Measurements from ENCODE around the gene PRKAG2.
"Not testable (repeated sequence)": the region's sequence is repeated elsewhere in the genome, so short reads cannot be mapped to it uniquely, and the experiment has no call there.

Gene PRKAG2

GRCh38 chr7:151914051-151914450 is 37.1 kb upstream of the PRKAG2 start:
- no peaks in the 10 kb centered on the region for H3K9me3 ChIP-seq (ENCODE audit: control insufficient read depth, low read length)

GRCh38 chr7:151910655-151911054 is 33.7 kb upstream of the PRKAG2 start:
- not testable (repeated sequence) for H3K9me3 ChIP-seq (ENCODE audit: control insufficient read depth, low read length); H3K27me3 ChIP-seq (ENCODE audit: control insufficient read depth, insufficient read depth, low read length); H3K4me1 ChIP-seq (ENCODE audit: control insufficient read depth, insufficient read depth, low read length); H3K36me3 ChIP-seq (ENCODE audit: control insufficient read depth, insufficient read depth, low read length); H3K9ac ChIP-seq (ENCODE audit: low read length); H3K4me3 ChIP-seq (ENCODE audit: low read length)

More at GRCh38 chr7:151914051-151914450, 37.1 kb upstream of the PRKAG2 start:
- Histone ChIP-seq H3K27me3 (ENCODE audit: control insufficient read depth, insufficient read depth, low read length) (no peaks in the 10 kb centered on the region), H3K9ac (ENCODE audit: low read length) (no peak overlapping the region), H3K36me3 (ENCODE audit: control insufficient read depth, insufficient read depth, low read length) (no peaks in the 10 kb centered on the region), H3K4me1 (ENCODE audit: control insufficient read depth, insufficient read depth, low read length) (peaks cover 18% of the 10 kb centered on the region), H3K4me3 (ENCODE audit: low read length) (no peak overlapping the region)

- not testable (repeated sequence) for H3K27me3 ChIP-seq (ENCODE audit: control insufficient read depth, insufficient read depth, low read length); H3K9ac ChIP-seq (ENCODE audit: low read length); H3K9me3 ChIP-seq (ENCODE audit: control insufficient read depth, low read length); H3K4me1 ChIP-seq (ENCODE audit: control insufficient read depth, insufficient read depth, low read length); H3K4me3 ChIP-seq (ENCODE audit: low read length); H3K36me3 ChIP-seq (ENCODE audit: control insufficient read depth, insufficient read depth, low read length)
These were observed 30.2 kb upstream of the PRKAG2 start for GRCh38 chr7:151907115-151907514.

- no peaks in the 10 kb centered on the region for H3K27me3 ChIP-seq (ENCODE audit: control insufficient read depth, insufficient read depth, low read length)
- no peaks in the 10 kb centered on the region for H3K36me3 ChIP-seq (ENCODE audit: control insufficient read depth, insufficient read depth, low read length)
- H3K4me1 ChIP-seq (ENCODE audit: control insufficient read depth, insufficient read depth, low read length) = no peaks in the 10 kb centered on the region
- H3K9me3 ChIP-seq (ENCODE audit: control insufficient read depth, low read length) = no peaks in the 10 kb centered on the region
- H3K4me3 ChIP-seq (ENCODE audit: low read length) = no peak overlapping the region
- H3K9ac ChIP-seq (ENCODE audit: low read length) = no peak overlapping the region
These were observed 28.9 kb upstream of the PRKAG2 start for GRCh38 chr7:151905766-151906165.

GRCh38 chr7:151905353-151905752 is 28.4 kb upstream of the PRKAG2 start:
- H3K9ac ChIP-seq (ENCODE audit: low read length) = no peak overlapping the region
- H3K4me1 ChIP-seq (ENCODE audit: control insufficient read depth, insufficient read depth, low read length) = no peaks in the 10 kb centered on the region
- H3K27me3 ChIP-seq (ENCODE audit: control insufficient read depth, insufficient read depth, low read length) = no peaks in the 10 kb centered on the region
- no peaks in the 10 kb centered on the region for H3K9me3 ChIP-seq (ENCODE audit: control insufficient read depth, low read length)
- H3K4me3 ChIP-seq (ENCODE audit: low read length) = no peak overlapping the region
- no peaks in the 10 kb centered on the region for H3K36me3 ChIP-seq (ENCODE audit: control insufficient read depth, insufficient read depth, low read length)

GRCh38 chr7:151904270-151904669 is 27.4 kb upstream of the PRKAG2 start:
- Histone ChIP-seq H3K4me3 (ENCODE audit: low read length) (no peak overlapping the region), H3K9ac (ENCODE audit: low read length) (no peak overlapping the region), H3K27me3 (ENCODE audit: control insufficient read depth, insufficient read depth, low read length) (no peaks in the 10 kb centered on the region), H3K4me1 (ENCODE audit: control insufficient read depth, insufficient read depth, low read length) (no peaks in the 10 kb centered on the region), H3K9me3 (ENCODE audit: control insufficient read depth, low read length) (no peaks in the 10 kb centered on the region), H3K36me3 (ENCODE audit: control insufficient read depth, insufficient read depth, low read length) (no peaks in the 10 kb centered on the region)

- H3K9ac ChIP-seq (ENCODE audit: low read length) = no peak overlapping the region
- no peaks in the 10 kb centered on the region for H3K27me3 ChIP-seq (ENCODE audit: control insufficient read depth, insufficient read depth, low read length)
- H3K36me3 ChIP-seq (ENCODE audit: control insufficient read depth, insufficient read depth, low read length) = no peaks in the 10 kb centered on the region
- no peaks in the 10 kb centered on the region for H3K9me3 ChIP-seq (ENCODE audit: control insufficient read depth, low read length)
- no peak overlapping the region for H3K4me3 ChIP-seq (ENCODE audit: low read length)
- no peaks in the 10 kb centered on the region for H3K4me1 ChIP-seq (ENCODE audit: control insufficient read depth, insufficient read depth, low read length)
These were observed 26.5 kb upstream of the PRKAG2 start for GRCh38 chr7:151903249-151904032.

GRCh38 chr7:151902311-151902710 is 25.4 kb upstream of the PRKAG2 start:
- H3K9ac ChIP-seq (ENCODE audit: low read length) = no peak overlapping the region
- H3K36me3 ChIP-seq (ENCODE audit: control insufficient read depth, insufficient read depth, low read length) = no peaks in the 10 kb centered on the region

GRCh38 chr7:151901828-151902227 is 24.9 kb upstream of the PRKAG2 start:
- Histone ChIP-seq H3K4me3 (ENCODE audit: low read length) (no peak overlapping the region), H3K27me3 (ENCODE audit: control insufficient read depth, insufficient read depth, low read length) (no peaks in the 10 kb centered on the region), H3K9ac (ENCODE audit: low read length) (no peak overlapping the region)

More at GRCh38 chr7:151902311-151902710, 25.4 kb upstream of the PRKAG2 start:
- no peaks in the 10 kb centered on the region for H3K9me3 ChIP-seq (ENCODE audit: control insufficient read depth, low read length)
- H3K4me3 ChIP-seq (ENCODE audit: low read length) = no peak overlapping the region
- no peaks in the 10 kb centered on the region for H3K27me3 ChIP-seq (ENCODE audit: control insufficient read depth, insufficient read depth, low read length)
- peaks cover 4% of the 10 kb centered on the region for H3K4me1 ChIP-seq (ENCODE audit: control insufficient read depth, insufficient read depth, low read length)

GRCh38 chr7:151900986-151901621 is 24.2 kb upstream of the PRKAG2 start:
- Histone ChIP-seq H3K36me3 (ENCODE audit: control insufficient read depth, insufficient read depth, low read length) (no peaks in the 10 kb centered on the region), H3K27me3 (ENCODE audit: control insufficient read depth, insufficient read depth, low read length) (no peaks in the 10 kb centered on the region), H3K4me1 (ENCODE audit: control insufficient read depth, insufficient read depth, low read length) (peaks cover 16% of the 10 kb centered on the region), H3K4me3 (ENCODE audit: low read length) (no peak overlapping the region), H3K9me3 (ENCODE audit: control insufficient read depth, low read length) (no peaks in the 10 kb centered on the region), H3K9ac (ENCODE audit: low read length) (no peak overlapping the region)

More at GRCh38 chr7:151901828-151902227, 24.9 kb upstream of the PRKAG2 start:
- Histone ChIP-seq H3K9me3 (ENCODE audit: control insufficient read depth, low read length) (no peaks in the 10 kb centered on the region), H3K36me3 (ENCODE audit: control insufficient read depth, insufficient read depth, low read length) (no peaks in the 10 kb centered on the region), H3K4me1 (ENCODE audit: control insufficient read depth, insufficient read depth, low read length) (peaks cover 9% of the 10 kb centered on the region)

- no peak overlapping the region for H3K9ac ChIP-seq (ENCODE audit: low read length)
- no peaks in the 10 kb centered on the region for H3K27me3 ChIP-seq (ENCODE audit: control insufficient read depth, insufficient read depth, low read length)
- no peak overlapping the region for H3K4me3 ChIP-seq (ENCODE audit: low read length)
- peaks cover 19% of the 10 kb centered on the region for H3K4me1 ChIP-seq (ENCODE audit: control insufficient read depth, insufficient read depth, low read length)
- no peaks in the 10 kb centered on the region for H3K36me3 ChIP-seq (ENCODE audit: control insufficient read depth, insufficient read depth, low read length)
- H3K9me3 ChIP-seq (ENCODE audit: control insufficient read depth, low read length) = no peaks in the 10 kb centered on the region
These were observed 23.7 kb upstream of the PRKAG2 start for GRCh38 chr7:151900591-151900985.

- peaks cover 27% of the 10 kb centered on the region for H3K4me1 ChIP-seq (ENCODE audit: control insufficient read depth, insufficient read depth, low read length)
- no peak overlapping the region for H3K4me3 ChIP-seq (ENCODE audit: low read length)
- no peaks in the 10 kb centered on the region for H3K9me3 ChIP-seq (ENCODE audit: control insufficient read depth, low read length)
- no peaks in the 10 kb centered on the region for H3K27me3 ChIP-seq (ENCODE audit: control insufficient read depth, insufficient read depth, low read length)
- H3K36me3 ChIP-seq (ENCODE audit: control insufficient read depth, insufficient read depth, low read length) = no peaks in the 10 kb centered on the region
- no peak overlapping the region for H3K9ac ChIP-seq (ENCODE audit: low read length)
These were observed 22.8 kb upstream of the PRKAG2 start for GRCh38 chr7:151899513-151900360.

All from mucosa of stomach (tissue), 1 donor.